ENCODE measurements around the gene ZNF436. TPM values are rescaled to one million over a fixed set of nuclear protein-coding genes. Genes with fewer than 3 reads are reported as not detected.

ZNF436 gene
- total RNA-seq, 1 experiment from 2014 or later: 14.8 TPM

DNA sequence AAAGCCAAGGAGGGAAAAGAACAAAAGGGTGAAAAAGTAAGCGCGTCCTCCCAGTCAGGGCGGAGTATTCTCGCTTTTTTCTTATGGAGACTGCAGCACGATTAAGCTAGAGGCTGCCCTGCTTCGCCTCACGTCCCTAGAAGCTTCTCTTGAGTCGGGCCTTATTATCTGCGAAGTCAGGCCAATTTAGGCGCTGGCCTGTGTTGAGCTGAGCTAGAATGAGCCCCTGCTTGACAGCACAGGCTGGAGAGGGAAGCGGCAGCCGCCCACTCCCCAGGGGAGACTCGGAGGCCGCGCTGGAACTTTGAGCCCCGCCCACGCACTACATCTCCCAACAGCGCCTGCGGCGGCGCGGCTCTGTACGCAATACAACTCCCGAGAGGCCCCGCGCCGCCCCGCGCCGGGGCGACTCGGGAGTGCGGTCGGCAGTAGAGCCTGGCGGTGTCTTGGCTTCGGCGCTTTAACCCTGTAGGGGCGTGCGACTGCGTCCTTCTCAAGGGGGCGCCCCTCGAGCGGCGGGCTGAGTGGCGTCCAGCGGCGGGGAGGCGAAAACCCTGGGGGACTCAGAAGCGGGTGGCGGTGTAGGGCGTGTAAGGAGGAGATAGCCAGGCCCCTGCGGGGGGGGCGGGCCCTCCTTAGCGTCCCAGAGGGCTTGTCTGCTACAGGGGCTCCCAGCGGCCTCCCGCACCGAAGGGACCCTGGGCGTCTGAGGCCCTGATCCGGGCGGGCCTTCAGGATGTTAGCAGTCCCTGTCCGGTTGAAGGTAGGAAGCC is 888 bp downstream of the ZNF436 start:
- Histone ChIP-seq H3K4me1 (ENCODE audit: insufficient read depth, low read length, poor library complexity, severe bottlenecking) (peaks cover 24% of the 10 kb centered on the region), H3K27ac (ENCODE audit: low read depth, low read length, poor library complexity, severe bottlenecking) (peak overlapping the region; percentile 98), H3K9me3 (ENCODE audit: low read depth, low read length, poor library complexity, severe bottlenecking) (peaks cover 15% of the 10 kb centered on the region), H3K36me3 (ENCODE audit: insufficient read depth, low read length, poor library complexity, severe bottlenecking) (peaks cover 32% of the 10 kb centered on the region), H3K4me3 (ENCODE audit: low read depth, low read length, poor library complexity, severe bottlenecking) (peak overlapping the region; percentile 75), H3K27me3 (replicated peaks; ENCODE audit: insufficient read depth, low read depth, low read length, poor library complexity) (no peaks in the 10 kb centered on the region)
- TF ChIP-seq, protein P1, sequence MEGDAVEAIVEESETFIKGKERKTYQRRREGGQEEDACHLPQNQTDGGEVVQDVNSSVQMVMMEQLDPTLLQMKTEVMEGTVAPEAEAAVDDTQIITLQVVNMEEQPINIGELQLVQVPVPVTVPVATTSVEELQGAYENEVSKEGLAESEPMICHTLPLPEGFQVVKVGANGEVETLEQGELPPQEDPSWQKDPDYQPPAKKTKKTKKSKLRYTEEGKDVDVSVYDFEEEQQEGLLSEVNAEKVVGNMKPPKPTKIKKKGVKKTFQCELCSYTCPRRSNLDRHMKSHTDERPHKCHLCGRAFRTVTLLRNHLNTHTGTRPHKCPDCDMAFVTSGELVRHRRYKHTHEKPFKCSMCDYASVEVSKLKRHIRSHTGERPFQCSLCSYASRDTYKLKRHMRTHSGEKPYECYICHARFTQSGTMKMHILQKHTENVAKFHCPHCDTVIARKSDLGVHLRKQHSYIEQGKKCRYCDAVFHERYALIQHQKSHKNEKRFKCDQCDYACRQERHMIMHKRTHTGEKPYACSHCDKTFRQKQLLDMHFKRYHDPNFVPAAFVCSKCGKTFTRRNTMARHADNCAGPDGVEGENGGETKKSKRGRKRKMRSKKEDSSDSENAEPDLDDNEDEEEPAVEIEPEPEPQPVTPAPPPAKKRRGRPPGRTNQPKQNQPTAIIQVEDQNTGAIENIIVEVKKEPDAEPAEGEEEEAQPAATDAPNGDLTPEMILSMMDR (conservative IDR thresholded peaks at IDR 0.05; ENCODE audit: low read depth, low read length): peak; percentile 42; the same call in 1 of the 2 replicates
- no peak for TF ChIP-seq EZH2 (IDR thresholded peaks at IDR 0.05; ENCODE audit: borderline replicate concordance, low read depth, low read length, poor library complexity, severe bottlenecking)
- POLR2A ChIA-PET (ENCODE audit: low non-redundant PET): interaction anchor here (0.8 to 1.7 kb wide), 3 partner anchors 19 to 409 kb away, joined by 3 to 13 read pairs (median 3); partner anchors contain the start of genes HNRNPR and PITHD1
- BruUV-seq (replicated peaks): no TSS peak
- DNase-seq (ENCODE audit: low spot score): peak; percentile 97
- intact Hi-C loops (cut with micrococcal nuclease; ENCODE audit: unreplicated experiment): no loop called here
- CTCF ChIA-PET: interaction anchor here (0.6 to 1.1 kb wide), 2 partner anchors 35 to 422 kb away, joined by 3 to 6 read pairs; partner anchors contain the start of gene LYPLA2

DNA sequence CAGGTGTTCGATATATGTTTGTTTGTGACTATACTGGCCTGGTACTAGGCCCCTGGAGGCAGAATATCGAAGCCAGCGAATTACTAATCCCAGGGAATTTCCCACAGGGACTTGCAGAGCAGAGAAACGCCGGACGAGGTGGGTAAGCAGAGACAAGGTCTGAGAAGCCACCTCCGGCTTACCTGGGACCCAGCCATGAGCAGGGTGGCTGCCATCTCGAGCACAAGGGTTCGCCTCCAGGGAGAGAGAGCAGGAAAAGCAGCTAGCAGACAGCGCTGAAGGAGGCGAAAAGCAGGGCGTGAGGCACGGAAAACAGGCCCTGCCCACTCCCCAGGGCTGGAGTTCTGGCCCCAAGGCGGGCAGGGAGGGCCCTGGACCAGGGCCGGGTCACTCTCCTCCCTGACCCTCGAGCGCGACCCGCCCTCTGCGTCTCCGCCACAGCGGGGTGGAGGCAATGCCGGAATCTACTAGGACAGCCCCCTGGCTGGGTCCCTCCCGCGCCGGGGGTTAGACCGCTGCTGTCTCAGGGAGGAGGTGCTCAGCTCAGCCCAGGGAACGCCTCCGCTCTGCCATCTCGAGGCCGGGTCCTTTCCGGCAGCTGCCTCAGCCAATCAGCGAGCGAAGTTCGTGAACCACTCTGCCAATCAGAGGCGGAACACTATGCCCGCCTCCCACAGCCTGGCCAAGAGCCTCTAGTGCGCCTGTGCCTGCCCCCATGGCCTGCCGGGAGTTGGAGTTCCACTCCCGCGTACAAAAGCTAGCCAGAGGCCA is 1.7 kb downstream of the ZNF436 start:
- Histone ChIP-seq H3K4me3 (ENCODE audit: low read depth, low read length, poor library complexity, severe bottlenecking) (peak overlapping the region; percentile 75), H3K36me3 (ENCODE audit: insufficient read depth, low read length, poor library complexity, severe bottlenecking) (peaks cover 38% of the 10 kb centered on the region), H3K27ac (ENCODE audit: low read depth, low read length, poor library complexity, severe bottlenecking) (peak overlapping the region; percentile 98), H3K9me3 (ENCODE audit: low read depth, low read length, poor library complexity, severe bottlenecking) (peaks cover 22% of the 10 kb centered on the region), H3K4me1 (ENCODE audit: insufficient read depth, low read length, poor library complexity, severe bottlenecking) (peaks cover 24% of the 10 kb centered on the region), H3K27me3 (replicated peaks; ENCODE audit: insufficient read depth, low read depth, low read length, poor library complexity) (no peaks in the 10 kb centered on the region)
- intact Hi-C loops (cut with micrococcal nuclease; ENCODE audit: unreplicated experiment): no loop called here
- CTCF ChIA-PET: interaction anchor here (0.6 kb wide), 2 partner anchors 187 to 423 kb away, joined by 3 to 4 read pairs; partner anchors contain the start of gene LYPLA2
- no TSS peak for BruUV-seq (replicated peaks)
- POLR2A ChIA-PET (ENCODE audit: low non-redundant PET): interaction anchor here (0.6 to 1.7 kb wide), 5 partner anchors 18 to 410 kb away, joined by 3 to 13 read pairs (median 3); partner anchors contain the start of genes HNRNPR and PITHD1
- no peak for TF ChIP-seq EZH2 (IDR thresholded peaks at IDR 0.05; ENCODE audit: borderline replicate concordance, low read depth, low read length, poor library complexity, severe bottlenecking)
- TF ChIP-seq, protein P1 (conservative IDR thresholded peaks at IDR 0.05; ENCODE audit: low read depth, low read length): no peak
- peak; percentile 100 for DNase-seq (ENCODE audit: low spot score)

DNA sequence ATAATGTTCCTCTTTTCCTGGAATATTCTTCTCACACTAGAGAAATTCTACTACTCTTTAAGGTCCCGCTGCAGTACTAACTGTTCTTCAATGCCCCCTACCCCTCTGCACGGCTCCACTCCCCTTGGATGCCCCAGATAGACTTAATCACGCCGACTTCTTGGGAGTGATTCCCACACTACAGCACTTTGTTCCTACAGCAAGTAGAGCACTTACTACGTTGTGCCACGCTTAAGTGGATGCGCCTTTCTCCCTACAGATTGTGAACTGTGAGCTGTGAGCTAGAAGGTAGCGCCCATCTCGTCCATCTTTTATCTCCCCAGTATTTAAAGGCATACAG is 2.2 kb downstream of the ZNF436 start:
- Histone ChIP-seq H3K27me3 (replicated peaks; ENCODE audit: insufficient read depth, low read depth, low read length, poor library complexity) (no peaks in the 10 kb centered on the region), H3K4me3 (ENCODE audit: low read depth, low read length, poor library complexity, severe bottlenecking) (peak overlapping the region; percentile 75), H3K9me3 (ENCODE audit: low read depth, low read length, poor library complexity, severe bottlenecking) (peaks cover 28% of the 10 kb centered on the region), H3K36me3 (ENCODE audit: insufficient read depth, low read length, poor library complexity, severe bottlenecking) (peaks cover 44% of the 10 kb centered on the region), H3K27ac (ENCODE audit: low read depth, low read length, poor library complexity, severe bottlenecking) (peak overlapping the region; percentile 98), H3K4me1 (ENCODE audit: insufficient read depth, low read length, poor library complexity, severe bottlenecking) (peaks cover 24% of the 10 kb centered on the region)
- POLR2A ChIA-PET (ENCODE audit: low non-redundant PET): interaction anchor here (0.7 to 1.7 kb wide), 2 partner anchors 23 to 31 kb away, joined by 3 to 13 read pairs; partner anchors contain the start of gene HNRNPR
- CTCF ChIA-PET: no interaction called here
- intact Hi-C loops (cut with micrococcal nuclease; ENCODE audit: unreplicated experiment): no loop called here
- peak; percentile 11 for DNase-seq (ENCODE audit: low spot score)
- TF ChIP-seq EZH2 (IDR thresholded peaks at IDR 0.05; ENCODE audit: borderline replicate concordance, low read depth, low read length, poor library complexity, severe bottlenecking): no peak
- TF ChIP-seq, protein P1 (conservative IDR thresholded peaks at IDR 0.05; ENCODE audit: low read depth, low read length): no peak
- no TSS peak for BruUV-seq (replicated peaks)

All from A673 (cell line).